Ascending aorta (tissue), 2 donors: ENCODE measurements around the gene ANGPT4. TPM values are rescaled to one million over a fixed set of nuclear protein-coding genes. Genes with fewer than 3 reads are reported as not detected.

Source experiments
- DNase-seq, 2 donors: peaks; one replicate each; pipeline ENCODE4 v3.0.0-alpha.2; 2019; ENCODE audit warnings: low spot score in 2 of 2
- H3K27ac ChIP-seq, 2 donors: fragments of 200-600 bp; sonication (generic); one replicate each; pipeline ENCODE4 v1.5.1; 2016 to 2017; ENCODE audit warnings: mild to moderate bottlenecking in 1 of 2
- H3K27me3 ChIP-seq: fragments of 200-600 bp; sonication (generic); one replicate; pipeline ENCODE4 v1.5.1; 2017
- H3K36me3 ChIP-seq, 2 donors: fragments of 200-600 bp; sonication (generic); one replicate each; pipeline ENCODE4 v1.5.1; 2016
- H3K4me1 ChIP-seq, 2 donors: fragments of 200-600 bp; sonication (generic); one replicate each; pipeline ENCODE4 v1.5.1; 2016 to 2017; ENCODE audit warnings: mild to moderate bottlenecking in 1 of 2
- H3K4me3 ChIP-seq, 2 donors: fragments of 200-600 bp; sonication (generic); one replicate each; pipeline ENCODE4 v1.5.1; 2016 to 2017; ENCODE audit warnings: mild to moderate bottlenecking in 1 of 2
- H3K9me3 ChIP-seq, 2 donors: fragments of 200-600 bp; sonication (generic); one replicate each; pipeline ENCODE4 v1.5.1; 2016
- CTCF ChIP-seq, 3 experiments: fragments of 200-600 bp in 2 of 3; fragments of 450-650 bp in 1 of 3; sonication (generic) in 2 of 3; IDR thresholded peaks; one replicate each; pipeline ENCODE4 v1.5.1; 2016 to 2019; ENCODE audit warnings: antibody characterized with exemption in 3 of 3, mild to moderate bottlenecking in 1 of 3, moderate library complexity in 1 of 3
- intact Hi-C: fragments of 100-400 bp; cut with DNase I; formaldehyde crosslinking; loops from one replicate; pipeline ENCODE4 v1.15.1; 2023
- total RNA-seq: library from RNA; depleted of rRNA; stranded (reverse); fragments of >200 nt; gene quantifications from one replicate; pipeline ENCODE4 v1.1.0, GENCODE V29; 2016

ANGPT4 gene
- total RNA-seq, 1 donor from 2014 or later, result 5.7 TPM

- no peaks in the 10 kb centered on the region for H3K36me3 ChIP-seq
- intact Hi-C loops, result no loop called here
- no peak overlapping the region for H3K4me3 ChIP-seq
- no peak for TF ChIP-seq CTCF (IDR thresholded peaks at IDR 0.05)
- no peak for DNase-seq
- no peaks in the 10 kb centered on the region for H3K9me3 ChIP-seq
- H3K4me1 ChIP-seq, result no peaks in the 10 kb centered on the region
- H3K27ac ChIP-seq, result no peak overlapping the region
- H3K27me3 ChIP-seq, result no peaks in the 10 kb centered on the region
Measured at GRCh38 chr20:884983-885952, 30.9 kb downstream of the ANGPT4 start.

GRCh38 chr20:881783-882144 is 34.4 kb downstream of the ANGPT4 start:
- intact Hi-C loops, result no loop called here
- no peaks in the 10 kb centered on the region for H3K4me1 ChIP-seq
- H3K27ac ChIP-seq, result no peak overlapping the region
- no peaks in the 10 kb centered on the region for H3K27me3 ChIP-seq
- DNase-seq, result no peak
- H3K9me3 ChIP-seq, result no peaks in the 10 kb centered on the region
- no peak for TF ChIP-seq CTCF (IDR thresholded peaks at IDR 0.05)
- H3K36me3 ChIP-seq, result no peaks in the 10 kb centered on the region
- H3K4me3 ChIP-seq, result no peak overlapping the region

- H3K4me1 ChIP-seq, result no peaks in the 10 kb centered on the region
- H3K27ac ChIP-seq, result no peak overlapping the region
- no peak overlapping the region for H3K4me3 ChIP-seq
- intact Hi-C loops, result no loop called here
- TF ChIP-seq CTCF (IDR thresholded peaks at IDR 0.05), result no peak
- H3K9me3 ChIP-seq, result no peaks in the 10 kb centered on the region
- DNase-seq, result no peak
- no peaks in the 10 kb centered on the region for H3K27me3 ChIP-seq
- H3K36me3 ChIP-seq, result no peaks in the 10 kb centered on the region
Measured at GRCh38 chr20:881051-881782, 34.9 kb downstream of the ANGPT4 start.

- intact Hi-C loops, result no loop called here
- Histone ChIP-seq H3K4me1 (no peaks in the 10 kb centered on the region), H3K36me3 (no peaks in the 10 kb centered on the region), H3K9me3 (no peaks in the 10 kb centered on the region), H3K27me3 (no peaks in the 10 kb centered on the region), H3K4me3 (no peak overlapping the region), H3K27ac (no peak overlapping the region)
- no peak for DNase-seq
- no peak for TF ChIP-seq CTCF (IDR thresholded peaks at IDR 0.05)
Measured at GRCh38 chr20:879626-880025, 36.5 kb downstream of the ANGPT4 start.

GRCh38 chr20:878511-879307 is 37.4 kb downstream of the ANGPT4 start:
- no peaks in the 10 kb centered on the region for H3K27me3 ChIP-seq
- no peak for DNase-seq
- intact Hi-C loops, result no loop called here
- no peak overlapping the region for H3K4me3 ChIP-seq
- H3K36me3 ChIP-seq, result no peaks in the 10 kb centered on the region
- H3K4me1 ChIP-seq, result no peaks in the 10 kb centered on the region
- H3K27ac ChIP-seq, result no peak overlapping the region
- no peak for TF ChIP-seq CTCF (IDR thresholded peaks at IDR 0.05)
- H3K9me3 ChIP-seq, result no peaks in the 10 kb centered on the region
